ENCODE measurements around the gene PEX14.

Gene PEX14

GRCh38 chr1:10449751-10450150, 25.0 kb upstream of the PEX14 start, which contains the start of gene CORT:
TSS of gene CORT (plus strand) at chr1:10450031. CDS start at chr1:10450224, 193 bp downstream.
- Histone ChIP-seq H3K9me3 (ENCODE audit: insufficient read depth, low read length) (no peaks in the 10 kb centered on the region), H3K27me3 (ENCODE audit: low read depth, low read length) (no peaks in the 10 kb centered on the region), H2AFZ (ENCODE audit: low read depth, low read length) (no peak within 1 kb of the TSS), H3K79me2 (ENCODE audit: low read length) (no peaks in the 10 kb centered on the region), H3K27ac (ENCODE audit: low read length) (no peak within 1 kb of the TSS), H3K4me1 (ENCODE audit: low read length) (0 out of 2 replicates have a peak, but pooled peaks cover under 1% of the 10 kb centered on the region), H3K36me3 (replicated peaks; ENCODE audit: low read depth, low read length) (no peaks in the 10 kb centered on the region), H3K9ac (ENCODE audit: low read length) (no peak within 1 kb of the TSS), H3K4me3 (ENCODE audit: low read length) (no peak within 1 kb of the TSS), H4K20me1 (ENCODE audit: insufficient read depth, low read length) (no peaks in the 10 kb centered on the region), H3K4me2 (ENCODE audit: low read length) (no peak within 1 kb of the TSS)
- no peak for TF ChIP-seq CTCF (IDR thresholded peaks at IDR 0.05; ENCODE audit: low read depth, low read length)
- no peak for TF ChIP-seq EZH2phosphoT487 (IDR thresholded peaks at IDR 0.05; ENCODE audit: low read depth)

- Histone ChIP-seq H3K4me3 (ENCODE audit: low read length) (no peak overlapping the region), H3K4me1 (ENCODE audit: low read length) (no peaks in the 10 kb centered on the region), H3K27me3 (ENCODE audit: low read depth, low read length) (no peaks in the 10 kb centered on the region), H3K27ac (ENCODE audit: low read length) (no peak overlapping the region), H2AFZ (ENCODE audit: low read depth, low read length) (no peak overlapping the region), H3K4me2 (ENCODE audit: low read length) (no peak overlapping the region), H3K79me2 (ENCODE audit: low read length) (no peaks in the 10 kb centered on the region), H3K9me3 (ENCODE audit: insufficient read depth, low read length) (no peaks in the 10 kb centered on the region), H4K20me1 (ENCODE audit: insufficient read depth, low read length) (no peaks in the 10 kb centered on the region), H3K36me3 (replicated peaks; ENCODE audit: low read depth, low read length) (no peaks in the 10 kb centered on the region), H3K9ac (ENCODE audit: low read length) (no peak overlapping the region)
- TF ChIP-seq CTCF (IDR thresholded peaks at IDR 0.05; ENCODE audit: low read depth, low read length) (no peak), EZH2phosphoT487 (IDR thresholded peaks at IDR 0.05; ENCODE audit: low read depth) (no peak)
Observed at GRCh38 chr1:10450156-10450814, 24.5 kb upstream of the PEX14 start.

- TF ChIP-seq EZH2phosphoT487 (IDR thresholded peaks at IDR 0.05; ENCODE audit: low read depth), result no peak
- H3K79me2 ChIP-seq (ENCODE audit: low read length), result no peaks in the 10 kb centered on the region
- H3K4me1 ChIP-seq (ENCODE audit: low read length), result no peaks in the 10 kb centered on the region
- no peaks in the 10 kb centered on the region for H4K20me1 ChIP-seq (ENCODE audit: insufficient read depth, low read length)
- H2AFZ ChIP-seq (ENCODE audit: low read depth, low read length), result no peak overlapping the region
- H3K36me3 ChIP-seq (replicated peaks; ENCODE audit: low read depth, low read length), result no peaks in the 10 kb centered on the region
- H3K4me2 ChIP-seq (ENCODE audit: low read length), result no peak overlapping the region
- no peak overlapping the region for H3K4me3 ChIP-seq (ENCODE audit: low read length)
- H3K9ac ChIP-seq (ENCODE audit: low read length), result no peak overlapping the region
- no peaks in the 10 kb centered on the region for H3K9me3 ChIP-seq (ENCODE audit: insufficient read depth, low read length)
- no peaks in the 10 kb centered on the region for H3K27me3 ChIP-seq (ENCODE audit: low read depth, low read length)
- H3K27ac ChIP-seq (ENCODE audit: low read length), result no peak overlapping the region
Observed at GRCh38 chr1:10450836-10451235, 23.9 kb upstream of the PEX14 start.

- no peaks in the 10 kb centered on the region for H3K36me3 ChIP-seq (replicated peaks; ENCODE audit: low read depth, low read length)
- no peak for TF ChIP-seq CTCF (IDR thresholded peaks at IDR 0.05; ENCODE audit: low read depth, low read length)
- no peak for TF ChIP-seq EZH2phosphoT487 (IDR thresholded peaks at IDR 0.05; ENCODE audit: low read depth)
- no peaks in the 10 kb centered on the region for H4K20me1 ChIP-seq (ENCODE audit: insufficient read depth, low read length)
- H2AFZ ChIP-seq (ENCODE audit: low read depth, low read length), result no peak overlapping the region
- no peak overlapping the region for H3K27ac ChIP-seq (ENCODE audit: low read length)
- H3K4me1 ChIP-seq (ENCODE audit: low read length), result no peaks in the 10 kb centered on the region
- no peak overlapping the region for H3K4me2 ChIP-seq (ENCODE audit: low read length)
- no peaks in the 10 kb centered on the region for H3K27me3 ChIP-seq (ENCODE audit: low read depth, low read length)
- no peak overlapping the region for H3K4me3 ChIP-seq (ENCODE audit: low read length)
- H3K9me3 ChIP-seq (ENCODE audit: insufficient read depth, low read length), result no peaks in the 10 kb centered on the region
- H3K9ac ChIP-seq (ENCODE audit: low read length), result no peak overlapping the region
- no peaks in the 10 kb centered on the region for H3K79me2 ChIP-seq (ENCODE audit: low read length)
Observed at GRCh38 chr1:10451287-10451686, 23.5 kb upstream of the PEX14 start.

Measured in OCI-LY3 (cell line).